Activated CD8-positive, alpha-beta memory T cell treated with anti-CD3 and anti-CD28 coated beads for 48 hours (primary cell): ENCODE results near the gene ROR1.

Experiments used
- DNase-seq, 3 experiments: peaks; one replicate each; pipeline ENCODE4 v3.0.0-alpha.2; 2020; ENCODE audit warnings: low read depth in 2 of 3, low spot score in 2 of 3

The ROR1 gene

GRCh38 chr1:64167176-64167575, 393.4 kb downstream of the ROR1 start:
- DNase-seq = no peak

GRCh38 chr1:64171246-64171645, 397.4 kb downstream of the ROR1 start:
- DNase-seq = no peak

GRCh38 chr1:64171797-64172281, 398.0 kb downstream of the ROR1 start:
- DNase-seq = no peak

- DNase-seq = no peak
Observed at GRCh38 chr1:64172458-64172983, 398.7 kb downstream of the ROR1 start.

- DNase-seq = no peak
Observed at GRCh38 chr1:64173336-64173940, 399.6 kb downstream of the ROR1 start.

GRCh38 chr1:64175639-64176038, 401.8 kb downstream of the ROR1 start:
- DNase-seq = no peak

- no peak for DNase-seq
Observed at GRCh38 chr1:64176659-64177058, 402.8 kb downstream of the ROR1 start.

GRCh38 chr1:64179588-64179987, 405.8 kb downstream of the ROR1 start:
- no peak for DNase-seq

GRCh38 chr1:64182207-64182606, 408.4 kb downstream of the ROR1 start:
- no peak for DNase-seq

- DNase-seq = no peak
Observed at GRCh38 chr1:64183395-64184002, 409.7 kb downstream of the ROR1 start.

- no peak for DNase-seq
Observed at GRCh38 chr1:64184003-64184440, 410.2 kb downstream of the ROR1 start.

GRCh38 chr1:64186138-64186897, 412.5 kb downstream of the ROR1 start:
- DNase-seq = no peak

GRCh38 chr1:64186898-64187280, 413.1 kb downstream of the ROR1 start:
- DNase-seq = no peak

- DNase-seq = no peak
Observed at GRCh38 chr1:64187646-64188045, 413.8 kb downstream of the ROR1 start.

GRCh38 chr1:64192290-64192689, 418.5 kb downstream of the ROR1 start:
- no peak for DNase-seq

GRCh38 chr1:64194168-64195080, 420.6 kb downstream of the ROR1 start:
- no peak for DNase-seq

GRCh38 chr1:64195081-64195395, 421.2 kb downstream of the ROR1 start:
- DNase-seq = no peak

GRCh38 chr1:64196074-64196870, 422.5 kb downstream of the ROR1 start:
- DNase-seq = no peak

- no peak for DNase-seq
Observed at GRCh38 chr1:64197076-64197475, 423.3 kb downstream of the ROR1 start.

- no peak for DNase-seq
Observed at GRCh38 chr1:64199154-64199553, 425.3 kb downstream of the ROR1 start.
